ENCODE data around the gene DNAJB1.

DNAJB1 gene

GRCh38 chr19:14472202-14472938 lies 45.8 kb downstream of the DNAJB1 start:
- DNase-seq = peak; percentile 76

- no peak for DNase-seq
These were observed 46.6 kb downstream of the DNAJB1 start for GRCh38 chr19:14471436-14472187.

GRCh38 chr19:14470031-14470876 lies 47.9 kb downstream of the DNAJB1 start:
- no peak for DNase-seq

GRCh38 chr19:14467816-14468215 lies 50.4 kb downstream of the DNAJB1 start:
- no peak for DNase-seq

- no peak for DNase-seq
These were observed 50.8 kb downstream of the DNAJB1 start for GRCh38 chr19:14467391-14467790.

All from CD4-positive, alpha-beta T cell treated with Interleukin-15 for 1 hour (primary cell).